GM21528 (cell line): ENCODE results near the gene SORCS2.

Source experiments
- ATAC-seq: cut with Tn5 transposase; IDR thresholded peaks from one replicate; pipeline ENCODE4 v1.9.1; 2021; ENCODE audit warnings: mild to moderate bottlenecking, moderate library complexity; ENCODE audit not compliant: unreplicated experiment, low FRiP score

SORCS2 gene

DNA sequence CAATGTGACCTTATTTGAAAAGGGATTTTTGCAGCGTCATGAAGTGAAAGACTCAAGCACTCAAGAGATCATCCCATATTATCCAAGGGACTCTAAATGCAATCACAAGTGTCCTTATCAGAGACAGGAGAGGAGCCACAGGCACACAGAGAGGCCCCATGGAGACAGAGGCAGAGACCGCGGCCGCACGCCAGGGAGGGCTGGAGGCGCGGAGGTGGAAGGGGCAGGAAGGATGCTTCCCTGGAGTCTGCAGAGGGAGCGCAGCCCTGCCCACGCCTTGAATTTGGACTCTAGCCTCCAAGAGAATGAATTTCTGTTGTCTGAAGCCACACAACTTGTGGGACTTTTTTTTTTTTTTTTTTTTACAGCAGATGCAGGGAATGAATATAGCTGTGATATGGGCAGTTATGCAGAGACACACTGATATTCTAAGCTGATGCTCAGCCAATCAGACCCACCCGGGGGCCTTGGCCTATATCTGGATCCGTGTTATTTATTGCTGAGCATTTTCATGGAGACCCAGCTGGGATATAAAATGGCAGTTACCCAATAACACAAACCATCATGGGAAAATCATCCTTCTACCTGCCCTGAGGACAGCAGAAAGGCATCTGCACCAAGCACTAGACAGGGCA lies 487.2 kb downstream of the SORCS2 start:
- no peak for ATAC-seq

DNA sequence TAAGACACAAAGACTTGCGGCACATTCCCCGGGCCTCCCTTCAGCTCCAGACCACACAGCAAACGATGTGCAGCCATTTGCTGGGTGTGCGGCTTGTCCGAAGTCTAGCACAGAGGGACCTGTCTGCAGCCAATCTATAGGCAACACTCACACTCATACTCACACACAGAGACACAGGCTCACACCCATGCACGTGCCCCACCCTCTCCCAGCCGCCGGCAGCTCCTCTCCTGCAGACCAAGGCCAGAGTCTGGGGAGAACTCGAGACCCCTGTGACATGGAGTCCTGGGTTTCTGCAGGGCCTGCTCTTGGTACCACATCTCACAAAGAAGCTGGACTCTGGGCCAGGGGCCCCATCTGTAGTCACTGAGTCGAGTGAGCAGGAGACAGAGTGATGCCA lies 487.8 kb downstream of the SORCS2 start:
- no peak for ATAC-seq

DNA sequence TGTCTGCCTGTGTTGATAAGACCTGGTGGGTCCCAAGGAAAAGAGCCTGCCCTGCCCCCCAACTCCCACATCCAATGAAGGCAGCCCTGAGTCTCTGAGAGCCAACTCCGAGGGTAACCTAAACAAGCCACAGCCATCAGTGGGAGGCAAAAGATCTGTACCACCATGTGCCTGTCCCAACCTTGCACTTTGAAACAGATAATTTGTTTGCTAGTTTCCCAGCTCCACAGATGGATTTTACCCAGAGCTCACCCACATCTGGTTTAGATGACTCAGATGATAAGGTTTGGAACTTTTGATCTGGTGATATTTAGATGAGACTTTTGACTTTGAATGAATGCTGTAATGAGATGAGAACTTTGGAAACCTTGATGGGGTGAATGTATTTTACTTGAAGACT lies 488.4 kb downstream of the SORCS2 start:
- ATAC-seq, result no peak

DNA sequence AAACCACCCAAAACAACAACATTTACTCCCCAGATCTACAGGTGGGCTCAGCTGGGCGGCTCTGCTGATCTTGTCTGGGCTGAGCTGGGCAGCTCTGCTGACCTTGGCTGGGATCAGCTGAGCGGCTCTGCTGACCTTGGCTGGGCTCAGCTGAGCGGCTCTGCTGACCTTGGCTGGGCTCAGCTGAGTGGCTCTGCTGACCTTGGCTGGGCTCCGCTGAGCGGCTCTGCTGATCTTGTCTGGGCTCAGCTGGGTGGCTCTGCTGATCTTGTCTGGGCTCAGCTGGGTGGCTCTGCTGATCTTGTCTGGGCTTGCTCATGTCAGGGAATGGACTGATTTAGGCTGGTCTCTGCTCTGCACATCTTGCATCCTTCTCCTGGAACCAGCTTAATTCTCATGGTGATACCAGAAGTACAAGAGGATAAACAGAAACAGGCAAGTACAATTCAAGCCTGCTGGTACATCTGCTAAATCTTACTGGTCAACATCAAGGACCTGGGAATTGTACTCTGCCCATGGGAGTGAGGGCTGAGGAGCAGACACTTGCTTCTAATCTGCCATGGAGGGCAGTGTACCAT lies 490.9 kb downstream of the SORCS2 start:
- no peak for ATAC-seq

DNA sequence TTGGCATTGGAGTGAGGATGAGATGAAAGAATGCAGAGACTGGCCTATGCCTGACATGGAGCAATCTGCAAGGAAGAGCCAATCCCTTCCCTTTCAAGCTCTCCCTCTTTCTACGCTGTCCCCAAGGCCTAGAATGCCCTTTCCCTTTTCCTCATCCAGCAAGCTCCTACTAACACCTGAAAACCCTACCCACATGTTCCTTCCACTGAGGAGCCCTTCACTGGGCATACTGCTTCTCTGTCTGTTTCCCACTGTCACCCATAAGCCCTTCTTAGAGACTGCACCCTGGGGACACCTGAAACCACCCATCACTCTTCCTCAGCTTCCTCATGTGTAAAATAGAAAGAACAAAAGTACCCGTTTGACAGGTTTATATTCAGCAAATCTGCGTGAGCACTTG lies 492.0 kb downstream of the SORCS2 start:
- no peak for ATAC-seq

DNA sequence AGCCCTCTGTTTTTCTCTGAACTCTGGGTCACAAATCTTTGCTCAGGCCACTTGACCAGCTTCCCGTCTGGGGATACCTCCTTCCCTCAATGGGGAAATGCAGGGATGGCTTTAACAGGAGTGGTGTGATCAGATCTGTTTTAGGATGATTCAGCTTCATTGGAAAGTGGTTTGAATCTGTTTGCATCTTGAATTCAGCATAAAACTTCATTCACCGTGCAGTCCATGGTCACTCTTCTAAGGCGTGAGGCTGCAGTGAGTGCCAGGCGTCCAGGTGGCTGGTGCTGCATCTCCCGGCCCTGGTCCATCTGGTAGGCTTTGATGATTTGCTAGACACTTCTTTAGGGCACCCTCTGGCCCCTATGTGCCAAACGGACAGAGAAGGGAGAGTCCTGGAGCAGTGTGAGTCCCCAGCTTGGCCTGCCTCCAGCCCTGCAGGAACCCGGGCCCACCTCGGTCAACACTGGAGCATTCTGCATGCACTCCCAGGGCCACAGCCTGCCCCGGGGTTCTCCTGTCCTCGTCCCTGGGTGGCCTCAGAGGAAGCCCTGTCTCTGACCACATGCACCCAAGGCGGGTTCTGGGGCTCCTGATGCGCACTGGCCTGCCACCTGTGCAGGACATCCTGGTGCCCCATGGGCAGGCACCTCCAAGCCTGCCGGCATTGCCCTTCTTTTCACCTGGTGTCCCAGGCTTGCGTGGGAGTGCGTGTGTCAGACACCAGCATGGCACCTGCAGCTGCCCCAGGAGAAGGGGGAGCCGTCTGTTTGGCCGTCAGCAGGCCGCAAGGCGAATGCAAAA lies 493.9 kb downstream of the SORCS2 start:
- ATAC-seq, result no peak

DNA sequence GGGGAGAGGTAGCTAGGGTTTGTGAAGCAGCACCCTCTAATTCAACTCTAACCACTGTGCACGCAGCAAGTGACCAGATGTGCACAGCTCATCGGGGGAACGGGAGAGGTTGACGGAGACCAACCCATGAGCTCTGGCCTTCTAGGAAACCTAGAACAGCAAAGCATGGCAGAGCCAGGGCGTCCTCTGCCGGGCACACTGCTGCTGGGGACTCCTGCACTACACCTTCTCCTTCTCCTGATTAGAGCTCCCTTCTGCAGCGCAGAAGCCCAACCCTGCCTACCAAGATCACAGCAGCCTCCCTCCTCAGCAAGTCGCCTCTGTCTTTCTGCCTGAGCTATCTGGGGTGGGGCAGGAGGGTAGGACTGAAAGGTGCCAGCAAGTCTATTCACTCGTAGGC lies 494.7 kb downstream of the SORCS2 start:
- no peak for ATAC-seq

DNA sequence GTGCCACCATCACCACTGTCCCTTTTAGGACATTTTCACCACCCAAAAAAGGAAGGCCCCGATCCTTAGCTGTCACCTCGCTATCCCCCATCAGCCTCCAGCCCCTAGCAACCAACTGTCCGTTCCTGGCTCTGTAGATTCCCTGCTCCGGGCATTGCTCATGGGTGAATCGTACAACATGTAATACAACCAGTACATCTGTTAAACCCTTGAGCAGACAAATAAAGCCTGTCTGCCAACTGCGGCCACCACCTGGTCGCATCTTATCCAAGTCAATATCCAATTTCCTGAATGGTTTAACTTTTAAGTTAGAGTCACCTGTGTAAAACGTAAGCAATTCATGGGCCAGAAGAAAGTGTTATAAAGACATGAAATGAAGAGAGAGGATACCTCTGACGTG lies 495.5 kb downstream of the SORCS2 start:
- no peak for ATAC-seq

DNA sequence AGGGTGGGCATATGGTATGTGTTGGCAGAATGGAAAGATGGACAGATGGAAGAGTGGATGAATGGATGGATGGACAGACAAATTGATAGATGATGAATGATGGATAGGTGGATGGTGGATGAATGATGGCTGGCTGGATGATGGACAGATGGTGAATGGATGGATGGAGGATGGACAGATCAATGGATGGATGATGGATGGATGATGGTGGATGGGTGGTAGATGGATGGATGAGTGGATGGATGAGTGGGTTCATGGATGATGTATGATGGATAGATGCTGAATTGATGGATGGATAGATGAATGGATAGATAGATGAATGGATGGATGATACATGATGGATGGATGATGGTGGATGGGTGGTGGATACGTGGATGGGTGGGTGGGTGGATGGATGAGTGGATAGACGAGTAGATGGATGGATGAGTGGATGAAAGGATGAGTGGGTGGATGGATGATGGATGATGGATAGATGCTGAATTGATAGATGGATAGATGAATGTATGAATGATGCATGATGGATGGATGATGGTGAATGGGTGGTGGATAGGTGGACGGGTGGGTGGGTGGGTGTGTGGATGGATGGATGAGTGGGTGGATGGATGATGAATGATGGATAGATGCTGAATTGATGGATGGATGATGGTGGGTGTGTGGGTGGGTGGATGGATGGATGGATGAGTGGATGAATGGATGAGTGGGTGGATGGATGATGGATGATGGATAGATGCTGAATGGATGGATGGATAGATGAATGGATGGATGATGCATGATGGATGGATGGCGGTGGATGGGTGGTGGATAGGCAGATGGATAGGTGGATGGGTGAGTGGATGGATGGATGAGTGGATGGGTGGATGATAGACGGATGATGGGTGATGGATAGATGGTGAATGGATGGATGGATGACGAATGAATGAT lies 497.7 kb downstream of the SORCS2 start:
- no peak for ATAC-seq

DNA sequence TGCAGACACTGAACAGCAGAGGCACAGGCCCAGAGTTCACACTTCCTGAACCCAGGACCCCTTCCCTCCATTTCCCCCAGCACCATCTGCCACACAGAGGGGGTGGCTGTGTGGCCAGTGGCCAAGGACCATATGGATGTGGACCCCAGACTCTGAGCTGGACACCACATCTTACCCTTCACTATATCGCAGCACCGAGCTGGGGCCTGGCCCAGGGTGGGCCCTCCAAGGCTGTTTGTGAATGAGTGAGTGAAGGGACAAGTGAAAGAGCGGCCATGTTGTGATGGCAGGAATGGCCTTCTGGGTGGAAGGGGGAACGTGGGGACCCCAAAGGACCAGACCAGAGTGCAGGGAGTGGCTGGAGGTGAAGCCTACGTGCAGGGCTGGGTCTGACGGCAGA lies 498.7 kb downstream of the SORCS2 start:
- no peak for ATAC-seq

DNA sequence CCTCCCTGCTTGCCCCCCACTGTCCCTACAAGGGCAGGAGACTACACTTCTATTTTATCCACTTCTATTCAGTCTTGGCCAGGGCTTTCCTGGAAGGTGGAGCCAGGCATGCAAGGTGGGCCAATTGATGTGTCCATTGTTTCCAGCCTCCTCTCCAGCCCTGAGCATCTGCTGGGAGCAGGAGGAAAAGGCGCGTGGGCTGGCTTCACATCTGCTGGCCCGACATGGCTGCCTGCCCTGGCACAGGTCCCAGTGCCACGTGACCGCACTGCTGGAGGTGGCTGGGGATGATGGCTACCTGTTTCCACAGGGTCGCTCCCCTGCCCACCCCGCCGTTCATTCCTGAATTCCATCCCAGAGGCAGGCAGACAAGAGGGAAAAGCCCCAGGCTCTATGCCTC lies 499.6 kb downstream of the SORCS2 start:
- no peak for ATAC-seq

DNA sequence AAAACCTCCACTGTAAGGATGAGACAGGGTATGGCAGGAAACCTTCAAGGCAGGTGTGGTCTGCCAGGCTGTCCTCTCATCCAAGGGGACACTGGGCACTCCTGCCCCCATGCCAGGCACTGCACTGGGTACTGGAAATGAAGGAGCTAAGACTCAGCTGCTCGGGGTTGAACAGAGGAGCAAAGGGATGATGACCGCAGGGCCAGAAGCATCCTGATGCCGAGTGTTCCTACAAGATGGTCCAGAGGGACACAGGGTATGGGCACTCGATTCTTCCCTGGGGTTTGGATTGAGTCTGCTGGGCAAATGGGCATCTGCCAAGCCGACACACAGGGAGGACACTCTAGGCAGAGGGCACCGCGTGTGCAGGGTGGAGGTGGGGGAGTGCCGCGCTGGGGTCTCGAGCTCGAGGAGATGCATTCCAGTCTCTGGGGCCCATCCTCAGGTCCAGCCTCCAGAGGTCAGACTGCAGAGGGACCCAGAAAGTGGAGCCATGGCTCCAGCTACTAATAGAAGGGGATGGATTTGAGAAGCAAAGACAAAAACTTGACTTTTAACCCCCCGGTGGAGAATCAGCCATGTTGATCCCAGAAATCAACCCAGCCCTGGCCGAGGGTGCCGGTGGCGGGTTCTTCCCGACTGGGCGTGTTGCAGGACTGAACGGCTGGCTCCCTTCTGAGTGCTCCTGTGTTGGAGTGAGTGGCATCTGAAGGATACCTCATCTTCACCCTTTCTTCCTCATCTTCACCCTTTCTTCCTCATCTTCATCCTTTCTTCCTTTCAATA lies 500.3 kb downstream of the SORCS2 start:
- no peak for ATAC-seq

DNA sequence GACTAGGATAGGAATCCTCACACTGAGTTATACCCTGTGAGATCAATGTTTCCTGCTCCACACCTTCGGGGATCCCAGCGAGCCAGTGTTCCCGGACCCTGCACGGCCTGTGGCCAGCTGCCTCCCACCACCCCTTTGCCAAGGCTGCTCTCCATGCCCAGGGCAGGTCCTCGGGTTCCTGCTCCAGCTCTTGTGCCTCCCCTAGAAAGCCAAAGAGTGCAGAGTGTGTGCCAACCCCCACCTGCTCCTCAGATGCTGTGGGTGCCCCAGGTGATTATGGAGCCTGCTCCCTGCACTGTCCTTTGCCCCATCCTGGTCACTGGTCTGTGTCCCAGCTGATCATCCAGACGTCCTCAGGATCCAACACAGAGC lies 500.9 kb downstream of the SORCS2 start:
- no peak for ATAC-seq

DNA sequence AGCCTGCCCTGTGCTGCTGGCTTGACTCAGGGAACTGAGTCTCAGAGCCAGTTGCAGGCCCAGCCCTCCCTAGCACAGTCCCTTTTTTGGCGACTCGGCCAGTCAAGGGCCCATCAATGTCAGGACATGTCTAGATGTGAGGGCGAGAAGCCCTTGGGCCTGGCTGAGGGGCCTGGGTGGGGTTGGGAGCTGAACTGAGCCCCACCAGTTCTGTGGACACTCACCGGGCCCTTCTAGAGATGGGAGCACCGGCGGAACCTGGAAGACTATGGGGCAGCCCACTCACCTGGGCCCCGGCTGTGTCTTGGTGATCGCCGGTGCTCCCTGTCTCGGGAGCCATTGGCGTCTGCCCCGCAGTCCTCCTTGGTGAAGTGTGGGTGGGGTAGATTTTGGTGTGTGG lies 501.4 kb downstream of the SORCS2 start:
- ATAC-seq, result no peak

DNA sequence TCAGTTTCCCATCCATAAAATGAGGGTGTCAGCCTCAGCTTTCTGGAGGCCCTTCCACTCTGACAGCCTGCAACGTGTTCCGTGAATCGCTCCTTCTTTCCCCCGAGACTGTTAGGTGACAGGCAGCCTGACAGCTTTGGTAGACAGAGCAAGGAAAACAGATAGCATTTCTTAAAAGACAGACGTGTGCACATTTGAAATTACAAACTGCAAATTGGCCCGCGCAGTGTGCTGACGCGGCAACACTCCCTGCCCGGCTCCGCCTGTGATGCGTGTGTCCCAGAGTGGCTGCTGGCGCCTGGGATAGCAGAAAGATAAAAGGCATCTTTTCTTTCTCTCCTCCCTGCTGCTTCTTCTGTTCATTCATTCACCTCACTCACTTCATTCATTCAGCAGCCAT lies 502.0 kb downstream of the SORCS2 start:
- ATAC-seq, result no peak

DNA sequence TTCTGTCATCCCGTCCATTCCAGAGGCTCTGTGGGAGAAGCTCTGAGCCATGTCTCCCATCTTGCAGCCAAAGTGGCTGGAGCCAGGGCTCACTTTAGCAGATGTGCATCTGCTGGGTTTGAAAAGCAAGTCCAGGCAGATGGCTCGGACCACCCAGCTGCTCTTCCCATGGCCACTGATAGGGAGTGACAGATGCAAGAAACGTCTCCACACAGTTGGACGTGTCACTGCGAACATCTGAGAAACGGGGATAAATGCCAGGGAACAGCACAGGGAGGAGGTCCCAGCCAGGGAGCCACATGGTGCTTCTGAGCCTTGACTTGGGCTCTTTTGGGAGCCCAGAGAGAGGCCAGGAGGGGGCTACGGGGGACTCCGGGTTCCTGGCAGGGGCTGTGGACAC lies 505.0 kb downstream of the SORCS2 start:
- no peak for ATAC-seq

DNA sequence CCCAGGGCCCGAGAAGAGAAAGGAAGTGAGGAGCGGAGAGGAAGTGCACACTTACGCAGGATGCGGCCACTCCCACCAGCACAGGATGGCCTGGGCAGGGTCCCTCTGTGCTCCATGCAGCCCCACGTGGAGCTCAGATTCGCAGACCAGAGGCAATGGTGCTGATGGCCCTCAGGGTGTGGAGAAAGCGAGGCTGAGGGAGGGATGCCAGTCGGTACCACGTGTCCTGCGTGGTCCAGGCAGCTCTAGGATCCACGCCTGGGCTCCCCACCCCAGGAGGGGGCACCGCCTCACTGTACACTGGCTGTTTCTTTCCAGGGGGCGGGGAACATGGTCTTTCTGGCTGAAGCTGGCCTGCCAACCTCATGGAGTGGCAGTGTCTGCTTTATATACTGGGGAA lies 505.5 kb downstream of the SORCS2 start:
- ATAC-seq, result no peak

DNA sequence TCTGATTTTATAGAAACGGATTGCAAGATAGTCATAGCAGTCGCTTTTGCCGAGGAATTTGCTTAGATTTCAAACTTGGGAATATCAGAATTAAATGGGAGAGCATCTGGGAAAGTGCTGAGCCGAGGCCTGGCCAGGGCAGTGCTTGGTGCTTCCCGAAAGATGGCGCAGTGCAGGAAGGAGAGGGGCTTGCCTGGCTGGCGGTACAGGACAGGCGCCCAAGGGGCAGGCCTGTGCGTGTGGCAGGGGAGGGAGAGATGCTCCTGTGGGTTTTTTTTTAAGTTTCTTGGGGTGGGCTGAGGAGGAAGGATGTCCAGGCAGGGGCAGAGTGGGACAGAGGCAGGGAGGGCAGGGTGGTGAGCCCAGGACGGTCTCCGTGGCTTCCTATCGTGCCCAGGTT lies 506.2 kb downstream of the SORCS2 start:
- no peak for ATAC-seq

DNA sequence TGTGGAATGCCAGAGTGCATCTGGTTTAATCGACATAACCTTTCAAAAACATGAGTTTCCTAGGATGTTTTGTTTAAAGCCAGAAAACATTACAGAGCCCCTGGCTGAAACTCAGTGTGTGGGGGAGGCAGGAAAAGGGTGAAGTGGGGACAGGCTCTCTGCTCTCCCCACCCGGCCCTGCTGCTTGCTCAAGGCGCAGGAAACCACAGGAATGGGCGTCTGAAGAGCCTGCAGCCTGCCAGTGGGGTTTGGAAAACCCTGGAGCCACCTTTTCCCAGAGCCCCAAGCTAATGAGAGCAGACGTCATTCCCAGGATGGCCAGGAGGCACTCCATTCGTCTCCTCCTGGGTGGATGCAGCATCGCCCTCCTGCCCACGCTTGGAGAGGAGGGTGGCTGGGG lies 506.7 kb downstream of the SORCS2 start:
- ATAC-seq, result no peak

DNA sequence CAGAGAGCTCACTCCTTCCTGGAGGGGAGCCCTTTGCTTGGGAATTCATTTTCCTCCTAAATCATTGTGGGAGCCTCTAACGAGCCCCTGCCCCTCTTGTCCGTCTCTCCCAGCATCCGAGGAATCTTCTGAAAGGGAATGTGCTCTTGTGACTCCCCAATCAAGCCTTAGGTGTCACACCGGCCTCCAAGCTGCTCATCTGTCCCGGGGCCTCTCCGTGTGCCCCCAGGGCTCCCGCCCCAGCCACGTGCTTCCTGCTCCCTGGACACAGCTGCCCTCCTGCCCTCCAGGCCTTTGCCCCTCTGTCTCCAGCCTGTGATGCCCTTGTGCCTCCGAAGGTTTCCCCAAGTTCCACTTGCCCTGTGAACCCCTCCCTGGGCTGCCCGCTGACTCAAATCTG lies 507.5 kb downstream of the SORCS2 start:
- ATAC-seq, result no peak
